Naive B cell (primary cell): Measurements from ENCODE around the gene GPATCH3. TPM values are rescaled to one million over a fixed set of nuclear protein-coding genes. Genes with fewer than 3 reads are reported as not detected.
"Not testable (repeated sequence)": the region's sequence is repeated elsewhere in the genome, so short reads cannot be mapped to it uniquely, and the experiment has no call there.

Experiments used
- ATAC-seq, 2 donors: fragments of 150-1000 bp; cut with Tn5 transposase; 2 replicates each; pipeline ENCODE4 v1.10.0; 2021; ENCODE audit warnings: low read depth in 2 of 2, mild to moderate bottlenecking in 2 of 2, moderate library complexity in 2 of 2
- DNase-seq: peaks from one replicate; pipeline ENCODE4 v3.0.0; 2022
- H3K27ac Mint-ChIP-seq, 6 donors: one replicate each; pipeline ENCODE4 v1.8.0; 2020 to 2022; ENCODE audit warnings: mild to moderate bottlenecking in 6 of 6, mixed read lengths in 6 of 6, moderate library complexity in 5 of 6, inconsistent platforms in 2 of 6
- H3K27me3 Mint-ChIP-seq, 3 donors: one replicate each; pipeline ENCODE4 v1.8.0; 2021 to 2022; ENCODE audit warnings: mixed read lengths in 3 of 3, mild to moderate bottlenecking in 1 of 3
- H3K36me3 Mint-ChIP-seq, 2 donors: one replicate each; pipeline ENCODE4 v1.8.0; 2020 to 2022; ENCODE audit warnings: mixed read lengths in 2 of 2, inconsistent platforms in 1 of 2, mild to moderate bottlenecking in 1 of 2
- H3K4me1 Mint-ChIP-seq, 3 donors: one replicate each; pipeline ENCODE4 v1.8.0; 2020 to 2022; ENCODE audit warnings: mixed read lengths in 3 of 3, inconsistent platforms in 1 of 3, mild to moderate bottlenecking in 1 of 3, moderate library complexity in 1 of 3
- H3K4me3 Mint-ChIP-seq, 8 donors: one replicate each; pipeline ENCODE4 v1.8.0; 2020 to 2022; ENCODE audit warnings: mild to moderate bottlenecking in 8 of 8, mixed read lengths in 8 of 8, moderate library complexity in 8 of 8, inconsistent platforms in 2 of 8
- H3K9me3 Mint-ChIP-seq, 7 donors: one replicate each; pipeline ENCODE4 v1.8.0; 2020 to 2022; ENCODE audit warnings: mixed read lengths in 7 of 7, mild to moderate bottlenecking in 5 of 7, inconsistent platforms in 2 of 7, moderate library complexity in 1 of 7
- polyA plus RNA-seq, 6 donors: library from polyadenylated mRNA; unstranded; fragments of 300-500 nt; fragmentation: Illumina TruSeq; gene quantifications; one replicate each; pipeline ENCODE4 v1.2.3, GENCODE V29; 2021; ENCODE audit warnings: low read depth in 6 of 6

GPATCH3 gene
- polyA plus RNA-seq, 6 donors from 2014 or later: 11.0 to 22.1 (median 15.5) TPM

DNA sequence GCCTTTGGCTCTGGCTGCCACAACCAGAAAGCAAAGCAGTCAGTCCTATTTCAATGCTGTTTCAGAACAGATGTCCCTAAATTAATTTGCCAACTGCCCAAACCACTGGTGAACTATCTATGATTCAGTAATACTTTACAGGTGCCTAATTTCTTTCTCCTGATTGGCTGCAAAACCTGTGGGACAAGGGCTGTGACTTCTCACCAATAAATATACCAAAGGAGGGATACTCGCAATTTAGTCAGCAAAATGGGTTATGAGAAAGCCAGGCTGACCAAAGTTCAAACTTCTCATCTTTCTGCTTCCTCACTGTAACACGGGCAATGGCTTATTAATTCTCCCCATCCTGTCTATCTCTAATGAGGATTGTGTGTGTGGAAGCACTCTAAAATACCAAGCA is 22.9 kb downstream of the GPATCH3 start:
- Mint-ChIP-seq H3K27ac (no peak overlapping the region), H3K4me1 (peaks cover 4 to 7% (median 4%) of the 10 kb centered on the region in 3 donors), H3K4me3 (no peak overlapping the region), H3K27me3 (no peaks in the 10 kb centered on the region), H3K36me3 (peaks cover 2 to 4% of the 10 kb centered on the region in 2 donors), H3K9me3 (no peaks in the 10 kb centered on the region)
- no peak for ATAC-seq
- DNase-seq: no peak

DNA sequence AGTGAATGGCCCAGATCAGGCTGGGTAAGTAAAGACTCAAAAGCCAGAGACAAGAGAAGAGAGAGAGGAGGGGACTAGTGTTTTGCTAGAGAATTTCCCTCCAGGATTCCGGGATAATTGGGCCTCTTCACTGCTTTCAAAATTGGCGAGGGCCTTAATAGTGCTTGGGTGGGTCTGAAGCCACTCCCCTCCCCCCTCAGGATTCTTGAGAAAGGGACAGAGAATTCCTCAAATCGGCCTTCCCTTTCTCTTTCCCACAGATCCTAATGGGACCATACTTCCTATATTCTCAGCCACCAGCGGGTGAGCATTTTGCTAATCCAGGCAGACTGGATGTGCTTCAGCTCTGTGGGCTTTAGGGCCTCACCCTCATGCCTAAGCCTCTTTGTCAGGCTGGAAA is 25.4 kb downstream of the GPATCH3 start:
- Mint-ChIP-seq H3K27me3 (no peaks in the 10 kb centered on the region), H3K36me3 (no peaks in the 10 kb centered on the region)

DNA sequence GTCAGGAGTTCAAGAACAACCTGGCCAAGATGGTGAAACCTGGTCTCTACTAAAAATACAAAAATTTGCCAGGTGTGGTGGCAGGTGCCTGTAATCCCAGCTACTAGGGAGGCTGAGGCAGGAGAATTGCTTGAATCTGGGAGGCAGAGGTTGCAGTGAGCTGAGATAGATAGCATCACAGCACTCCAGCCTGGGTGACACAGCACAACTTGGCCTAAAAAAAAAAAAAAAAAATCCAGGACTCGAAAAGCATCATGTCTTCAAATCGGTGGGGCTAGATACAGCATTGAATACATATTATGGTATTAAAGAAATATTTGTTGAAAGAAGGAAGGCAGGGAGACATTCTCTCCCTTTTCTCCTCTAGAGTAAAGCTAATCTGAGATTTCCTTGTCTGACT is 27.2 kb downstream of the GPATCH3 start:
- H3K9me3 Mint-ChIP-seq, ATAC-seq, H3K27me3 Mint-ChIP-seq, H3K4me1 Mint-ChIP-seq, H3K36me3 Mint-ChIP-seq, DNase-seq: not testable (repeated sequence)
- Mint-ChIP-seq H3K4me3 (peak overlapping the region in 1 of 8 donors; percentile 42), H3K27ac (peak overlapping the region in 1 of 6 donors; percentile 16)

More for the DNA sequence above, 25.4 kb downstream of the GPATCH3 start:
- Mint-ChIP-seq H3K4me1 (peaks cover 0 to 7% (median 0%) of the 10 kb centered on the region in 3 donors), H3K4me3 (no peak overlapping the region), H3K27ac (peak overlapping the region in 1 of 6 donors; percentile 84), H3K9me3 (no peaks in the 10 kb centered on the region)
- ATAC-seq (no peak), DNase-seq (no peak)

DNA sequence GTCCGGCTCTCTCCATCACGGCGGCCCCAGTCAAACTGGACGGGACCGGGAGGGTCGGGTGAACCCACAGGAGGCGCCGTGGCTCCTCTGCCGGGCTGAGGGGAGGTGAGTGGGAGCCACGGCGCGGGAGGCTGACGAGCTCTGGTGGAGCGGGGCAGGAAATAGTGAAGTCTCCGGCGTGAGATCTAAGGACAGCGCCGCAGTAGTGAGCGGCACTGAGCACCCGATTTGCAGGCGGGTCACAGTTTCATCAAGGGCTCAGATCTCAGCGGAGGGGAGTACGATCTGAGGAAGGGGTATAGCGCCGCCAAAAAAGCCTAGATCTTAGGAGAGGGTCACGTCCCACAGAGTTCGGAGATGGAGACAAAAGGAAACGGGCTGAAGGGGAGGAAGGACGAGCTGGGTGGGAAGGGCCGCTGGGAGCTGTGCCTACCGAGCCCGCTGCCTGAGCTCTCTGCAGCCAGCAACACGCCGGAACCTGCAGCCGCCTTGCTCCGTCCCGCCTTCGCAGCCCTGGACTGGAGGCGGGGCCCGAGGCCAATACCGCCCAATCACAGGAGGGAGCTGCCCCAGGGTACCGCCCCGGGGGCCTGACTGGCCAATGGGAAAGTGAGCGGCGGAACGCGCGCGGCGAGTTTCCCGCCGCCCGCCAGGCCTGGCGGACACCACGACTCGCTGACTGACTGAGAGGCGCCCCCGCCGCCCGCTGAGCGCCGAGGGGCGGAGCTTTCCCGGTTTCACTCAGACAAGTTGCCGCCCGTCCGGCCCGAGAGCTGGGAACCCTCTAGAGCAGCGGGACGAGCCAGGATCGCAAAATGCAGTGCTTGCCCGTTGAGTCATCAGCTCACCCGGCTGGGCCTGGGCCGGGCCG is 35.4 kb downstream of the GPATCH3 start:
- peak; percentile 90 to 92 for ATAC-seq
- H3K4me1 Mint-ChIP-seq: peaks cover 17 to 37% (median 23%) of the 10 kb centered on the region in 3 donors
- peak; percentile 97 for DNase-seq
- no peaks in the 10 kb centered on the region for H3K36me3 Mint-ChIP-seq
- H3K27me3 Mint-ChIP-seq: no peaks in the 10 kb centered on the region
- no peaks in the 10 kb centered on the region for H3K9me3 Mint-ChIP-seq
- H3K27ac Mint-ChIP-seq: peak overlapping the region; percentile 81 to 99 (median 94)
- H3K4me3 Mint-ChIP-seq: peak overlapping the region; percentile 87 to 100 (median 95)

DNA sequence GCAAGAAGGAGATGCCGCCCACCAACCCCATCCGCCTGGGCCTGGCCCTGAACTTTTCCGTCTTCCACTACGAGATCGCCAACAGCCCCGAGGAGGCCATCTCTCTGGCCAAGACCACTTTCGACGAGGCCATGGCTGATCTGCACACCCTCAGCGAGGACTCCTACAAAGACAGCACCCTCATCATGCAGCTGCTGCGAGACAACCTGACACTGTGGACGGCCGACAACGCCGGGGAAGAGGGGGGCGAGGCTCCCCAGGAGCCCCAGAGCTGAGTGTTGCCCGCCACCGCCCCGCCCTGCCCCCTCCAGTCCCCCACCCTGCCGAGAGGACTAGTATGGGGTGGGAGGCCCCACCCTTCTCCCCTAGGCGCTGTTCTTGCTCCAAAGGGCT is 36.6 kb downstream of the GPATCH3 start:
- no peak for DNase-seq
- no peaks in the 10 kb centered on the region for H3K9me3 Mint-ChIP-seq
- no peaks in the 10 kb centered on the region for H3K27me3 Mint-ChIP-seq
- peak overlapping the region in 2 of 6 donors; percentile 81 to 89 for H3K27ac Mint-ChIP-seq
- H3K4me1 Mint-ChIP-seq: peaks cover 17 to 37% (median 23%) of the 10 kb centered on the region in 3 donors
- ATAC-seq: no peak
- no peaks in the 10 kb centered on the region for H3K36me3 Mint-ChIP-seq
- peak overlapping the region; percentile 87 to 100 (median 95) for H3K4me3 Mint-ChIP-seq

DNA sequence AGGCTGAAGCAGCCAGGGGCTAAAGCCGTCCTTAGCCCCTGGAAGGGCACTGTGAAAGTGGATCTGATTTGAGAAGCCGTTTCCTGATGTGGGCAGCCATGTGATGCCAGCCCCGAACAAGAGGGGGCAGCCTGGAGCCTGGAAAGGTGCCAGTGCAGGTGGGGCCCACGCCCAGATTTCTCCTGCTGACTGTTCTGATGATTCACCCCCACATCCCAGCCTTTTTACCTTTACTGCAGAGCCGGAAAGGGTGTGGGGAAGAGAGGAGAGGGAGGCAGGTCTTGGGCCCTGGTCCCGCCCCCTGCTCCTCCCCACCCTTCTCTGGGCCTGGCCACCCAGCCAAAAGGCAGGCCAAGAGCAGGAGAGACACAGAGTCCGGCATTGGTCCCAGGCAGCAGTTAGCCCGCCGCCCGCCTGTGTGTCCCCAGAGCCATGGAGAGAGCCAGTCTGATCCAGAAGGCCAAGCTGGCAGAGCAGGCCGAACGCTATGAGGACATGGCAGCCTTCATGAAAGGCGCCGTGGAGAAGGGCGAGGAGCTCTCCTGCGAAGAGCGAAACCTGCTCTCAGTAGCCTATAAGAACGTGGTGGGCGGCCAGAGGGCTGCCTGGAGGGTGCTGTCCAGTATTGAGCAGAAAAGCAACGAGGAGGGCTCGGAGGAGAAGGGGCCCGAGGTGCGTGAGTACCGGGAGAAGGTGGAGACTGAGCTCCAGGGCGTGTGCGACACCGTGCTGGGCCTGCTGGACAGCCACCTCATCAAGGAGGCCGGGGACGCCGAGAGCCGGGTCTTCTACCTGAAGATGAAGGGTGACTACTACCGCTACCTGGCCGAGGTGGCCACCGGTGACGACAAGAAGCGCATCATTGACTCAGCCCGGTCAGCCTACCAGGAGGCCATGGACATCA is 37.2 kb downstream of the GPATCH3 start, which contains the start of gene SFN:
TSS of gene SFN (plus strand) at position 369 of the 904 bp plus-strand sequence. CDS start at position 433, 64 bp downstream.
- Mint-ChIP-seq H3K27me3 (no peaks in the 10 kb centered on the region), H3K9me3 (no peaks in the 10 kb centered on the region), H3K36me3 (no peaks in the 10 kb centered on the region), H3K4me1 (peaks cover 17 to 37% (median 23%) of the 10 kb centered on the region in 3 donors), H3K4me3 (peak within 1 kb of the TSS; percentile 87 to 100 (median 95)), H3K27ac (peak within 1 kb of the TSS in 2 of 6 donors; percentile 81 to 89)
- ATAC-seq (no peak), DNase-seq (no peak)

DNA sequence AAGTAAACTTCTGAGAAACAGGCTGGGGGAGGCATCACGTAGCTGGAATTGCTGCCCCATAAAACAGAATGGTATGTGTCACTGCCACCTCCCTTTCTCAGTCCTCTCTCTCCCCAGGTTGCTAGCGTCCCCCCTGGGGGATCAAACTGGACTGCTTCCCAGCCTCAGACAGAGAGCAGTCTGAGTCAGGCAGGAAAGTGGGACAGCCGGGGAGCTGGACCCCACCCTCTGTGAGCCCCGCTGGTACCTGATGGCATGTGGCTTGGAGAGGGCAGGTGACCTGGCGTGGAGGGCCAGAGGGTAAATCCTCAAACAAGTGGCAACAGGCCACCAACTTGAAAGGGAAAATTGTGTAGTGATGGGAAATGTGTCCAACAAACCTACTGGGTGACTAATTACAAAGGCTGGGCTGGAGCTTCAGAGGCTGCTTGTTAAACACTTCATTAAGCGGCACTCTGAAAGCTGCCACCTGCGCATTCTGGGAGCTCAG is 38.3 kb downstream of the GPATCH3 start:
- peak overlapping the region in 5 of 8 donors; percentile 19 to 88 (median 74) for H3K4me3 Mint-ChIP-seq
- no peak overlapping the region for H3K27ac Mint-ChIP-seq
- H3K9me3 Mint-ChIP-seq: no peaks in the 10 kb centered on the region
- peaks cover 17 to 37% (median 23%) of the 10 kb centered on the region in 3 donors for H3K4me1 Mint-ChIP-seq
- no peaks in the 10 kb centered on the region for H3K36me3 Mint-ChIP-seq
- DNase-seq (no peak), ATAC-seq (no peak)
- H3K27me3 Mint-ChIP-seq: no peaks in the 10 kb centered on the region

DNA sequence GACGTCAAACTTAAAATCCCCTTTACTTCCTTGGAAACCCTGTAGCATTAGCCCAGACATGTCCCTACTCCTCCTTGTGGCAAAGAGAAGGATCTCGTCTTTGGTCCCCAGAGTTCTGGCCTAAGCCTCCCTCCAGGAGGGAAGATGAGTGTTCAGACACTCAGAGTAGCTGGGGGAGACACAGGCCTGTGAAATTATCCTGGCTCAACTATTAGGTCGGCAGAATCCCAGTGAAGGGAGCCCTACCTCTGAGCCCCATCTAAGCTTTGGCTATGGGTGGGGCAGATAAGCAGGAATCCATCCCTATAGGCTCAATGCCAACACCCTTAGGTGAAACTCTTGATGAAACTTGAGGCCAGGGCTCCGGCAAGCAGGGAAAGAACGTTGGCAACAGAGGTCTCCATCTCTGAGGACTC is 39.0 kb downstream of the GPATCH3 start:
- no peak for DNase-seq
- peak overlapping the region in 2 of 8 donors; percentile 20 to 88 for H3K4me3 Mint-ChIP-seq
- H3K4me1 Mint-ChIP-seq: peaks cover 17 to 37% (median 23%) of the 10 kb centered on the region in 3 donors
- no peaks in the 10 kb centered on the region for H3K36me3 Mint-ChIP-seq
- H3K27me3 Mint-ChIP-seq: no peaks in the 10 kb centered on the region
- no peak overlapping the region for H3K27ac Mint-ChIP-seq
- H3K9me3 Mint-ChIP-seq: no peaks in the 10 kb centered on the region
- no peak for ATAC-seq

DNA sequence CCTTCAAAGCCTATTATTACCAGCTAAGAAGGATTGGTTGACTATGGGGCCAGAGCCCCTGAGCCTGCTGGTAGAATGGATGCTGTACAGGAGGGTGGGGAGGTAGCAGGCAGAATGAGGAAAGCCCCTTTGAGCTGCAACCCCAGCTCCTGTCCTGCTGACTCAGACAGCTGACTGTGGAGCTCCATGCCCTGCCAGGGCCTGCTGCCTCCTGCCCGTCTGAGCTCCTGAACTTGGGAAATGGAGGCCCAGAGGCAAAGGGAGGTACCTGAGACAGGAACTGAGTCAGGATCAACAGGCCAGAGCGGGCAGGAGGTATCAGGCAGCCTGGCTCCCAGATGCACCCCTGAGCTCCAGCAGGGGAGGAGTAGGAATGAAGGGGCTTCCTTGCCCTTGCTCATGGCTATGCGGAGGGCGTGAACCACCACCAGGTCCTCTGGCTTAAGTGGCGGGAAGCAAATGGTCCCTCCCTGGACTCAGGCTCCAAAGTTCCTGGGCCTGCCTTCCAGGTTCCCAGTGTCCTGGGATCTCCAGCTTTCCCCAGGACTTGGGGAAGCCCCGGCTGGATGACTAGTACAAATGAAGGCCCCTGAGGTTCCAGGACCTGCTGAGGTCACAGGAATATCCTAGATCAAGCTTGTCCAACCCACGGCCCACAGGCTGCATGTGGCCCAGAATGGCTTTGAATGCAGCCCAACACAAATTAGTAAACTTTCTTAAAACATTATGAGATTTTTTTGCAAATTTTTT is 41.2 kb downstream of the GPATCH3 start:
- Mint-ChIP-seq H3K36me3 (no peaks in the 10 kb centered on the region), H3K9me3 (no peaks in the 10 kb centered on the region), H3K4me1 (peaks cover 9 to 21% (median 9%) of the 10 kb centered on the region in 3 donors), H3K27me3 (no peaks in the 10 kb centered on the region), H3K4me3 (no peak overlapping the region), H3K27ac (no peak overlapping the region)
- ATAC-seq (no peak), DNase-seq (no peak)

DNA sequence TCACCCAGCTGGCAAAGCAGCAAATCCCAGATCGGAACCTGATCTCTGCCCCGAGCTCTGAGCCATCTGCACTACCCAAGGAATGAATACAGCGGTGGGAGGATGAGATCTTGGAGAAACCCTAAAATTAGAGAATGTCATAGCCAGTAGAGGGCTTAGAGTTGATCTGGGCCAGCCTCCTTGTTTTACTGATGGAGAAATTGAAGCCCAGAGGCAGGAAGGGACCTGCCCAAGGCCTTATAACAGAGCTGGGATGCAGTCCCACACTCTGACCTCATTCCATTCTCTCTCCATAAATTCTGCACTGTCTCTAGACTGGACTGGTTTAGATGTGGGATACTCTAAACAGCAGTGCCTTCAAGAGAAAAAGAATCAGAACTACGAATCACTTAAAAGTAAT is 42.1 kb downstream of the GPATCH3 start:
- peaks cover 2 to 12% (median 2%) of the 10 kb centered on the region in 3 donors for H3K4me1 Mint-ChIP-seq
- no peaks in the 10 kb centered on the region for H3K36me3 Mint-ChIP-seq
- no peak overlapping the region for H3K27ac Mint-ChIP-seq
- H3K27me3 Mint-ChIP-seq: no peaks in the 10 kb centered on the region
- ATAC-seq (no peak), DNase-seq (no peak)
- H3K4me3 Mint-ChIP-seq: no peak overlapping the region
- no peaks in the 10 kb centered on the region for H3K9me3 Mint-ChIP-seq

DNA sequence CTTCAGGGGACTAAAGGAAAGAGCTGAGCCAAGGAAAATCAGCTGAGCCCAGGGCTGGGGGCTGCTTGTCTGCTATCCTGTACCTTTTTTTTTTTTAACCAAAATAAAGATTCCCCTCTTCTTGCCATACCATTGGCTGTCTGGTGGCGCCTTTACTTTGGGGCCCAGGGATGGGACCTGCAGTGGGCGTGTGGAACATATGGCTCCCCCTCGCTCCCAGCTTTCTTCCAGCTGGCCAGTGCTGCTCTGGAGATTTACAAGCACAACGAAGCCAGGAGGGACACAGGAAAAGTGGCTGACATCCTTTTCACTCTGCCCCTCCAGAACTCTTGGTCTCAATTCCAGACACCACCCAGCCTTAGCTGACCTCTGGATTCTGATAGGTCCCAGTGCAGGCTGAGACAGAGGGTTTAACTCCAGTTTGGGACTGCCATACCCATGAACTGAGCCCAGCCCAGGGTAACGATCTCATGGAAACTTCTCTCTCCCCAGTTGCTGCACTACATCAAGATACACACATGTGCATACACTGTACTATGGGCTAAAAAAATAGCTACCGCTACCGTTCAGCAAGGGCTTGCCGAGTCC is 42.7 kb downstream of the GPATCH3 start:
- ATAC-seq (no peak), DNase-seq (no peak)
- H3K27ac Mint-ChIP-seq: no peak overlapping the region
- no peak overlapping the region for H3K4me3 Mint-ChIP-seq
- H3K9me3 Mint-ChIP-seq: no peaks in the 10 kb centered on the region
- no peaks in the 10 kb centered on the region for H3K27me3 Mint-ChIP-seq
- no peaks in the 10 kb centered on the region for H3K36me3 Mint-ChIP-seq
- H3K4me1 Mint-ChIP-seq: peaks cover 0 to 10% (median 5%) of the 10 kb centered on the region in 3 donors

DNA sequence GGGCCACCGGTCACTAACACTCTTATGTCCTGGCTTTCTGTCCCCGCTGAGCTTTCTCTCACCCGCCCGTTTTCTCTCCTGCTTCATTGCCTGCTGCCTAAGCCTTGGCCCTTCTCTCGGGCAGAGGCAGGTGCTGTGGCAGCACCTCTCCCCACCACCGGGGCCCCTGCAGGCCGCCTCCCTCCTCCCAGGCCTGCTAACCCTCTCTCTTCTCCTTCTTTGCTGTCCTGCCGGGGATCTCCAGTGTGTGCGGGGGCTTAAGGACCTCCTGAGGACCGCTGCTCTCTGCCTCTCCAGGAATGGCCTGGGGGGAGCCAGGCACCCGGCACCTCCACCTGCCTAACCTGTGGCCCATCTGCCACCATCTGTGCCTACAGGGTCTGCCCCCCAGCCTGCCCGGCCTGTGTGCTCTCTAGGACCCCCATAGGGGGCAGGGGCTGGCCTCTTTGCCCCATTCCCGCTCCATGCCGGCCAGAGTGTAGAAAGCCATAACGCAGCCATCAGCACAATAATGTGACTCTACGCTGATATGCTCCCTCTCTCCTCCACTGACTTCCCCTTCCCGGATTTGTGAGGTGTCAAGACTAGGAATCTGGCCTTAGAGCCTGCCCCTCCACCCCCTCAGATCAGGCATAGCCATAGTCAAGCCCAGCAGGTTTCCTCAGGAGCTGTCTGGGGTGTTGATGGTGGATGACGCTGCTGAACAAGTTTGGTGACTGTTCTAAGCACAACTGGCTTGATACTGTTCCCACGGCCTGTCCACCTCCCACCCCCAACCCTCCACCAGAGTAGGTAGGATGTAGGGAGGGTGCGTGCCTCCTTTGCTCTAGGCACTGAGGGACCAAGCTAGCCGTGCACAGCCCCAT is 43.4 kb downstream of the GPATCH3 start:
- no peak overlapping the region for H3K4me3 Mint-ChIP-seq
- H3K27me3 Mint-ChIP-seq: no peaks in the 10 kb centered on the region
- H3K9me3 Mint-ChIP-seq: no peaks in the 10 kb centered on the region
- ATAC-seq (no peak), DNase-seq (no peak)
- peaks cover 3 to 4% of the 10 kb centered on the region in 2 donors for H3K36me3 Mint-ChIP-seq
- no peak overlapping the region for H3K27ac Mint-ChIP-seq
- peaks cover 0 to 5% (median 5%) of the 10 kb centered on the region in 3 donors for H3K4me1 Mint-ChIP-seq
